HCT116 (cell line): ENCODE data around the gene MRPL39. TPM values are rescaled to one million over a fixed set of nuclear protein-coding genes. Genes with fewer than 3 reads are reported as not detected.

Source experiments
- ATAC-seq: fragments of 200-7000 bp; cut with Tn5 transposase; 2 replicates; pipeline ENCODE4 v1.9.1; 2020; ENCODE audit warnings: mild to moderate bottlenecking, moderate library complexity
- BruUV-seq: library from RNA; stranded (reverse); fragments of 400-500 nt; replicated peaks from 2 replicates; lab custom pipeline; 2021; lab: Mats Ljungman, UMichigan
- CTCF ChIA-PET: fragments of 300-600 bp; sonication (Branson Sonifier 250); formaldehyde crosslinking; loops from one replicate; lab custom pipeline; 2021; ENCODE audit warnings: antibody characterized with exemption; lab: Charles Lee
- POLR2A ChIA-PET: fragments of 300-600, 350-600 bp; sonication (Branson Sonifier 250); formaldehyde crosslinking; loops from one replicate; lab custom pipeline; 2021; ENCODE audit warnings: antibody characterized with exemption; lab: Charles Lee
- RAD21 ChIA-PET, 2 experiments: fragments of 300-600 bp; sonication (Branson Sonifier 250); formaldehyde crosslinking; loops; one replicate each; lab custom pipeline; 2023; ENCODE audit warnings: low total read pairs in 2 of 2; ENCODE audit not compliant: uncharacterized antibody in 2 of 2, unreplicated experiment in 2 of 2, low non-redundant PET in 1 of 2; lab: Charles Lee
- DNase-seq: peaks from one replicate; pipeline ENCODE4 v3.0.0-alpha.2; 2010; ENCODE audit warnings: low read depth, low spot score
- H2AFZ ChIP-seq: fragments of 200-600 bp; shearing (Covaris generic), sonication (generic); 2 replicates; pipeline ENCODE4 v1.6.1; 2017; ENCODE audit warnings: low read depth, mixed run types, mixed read lengths, antibody characterized with exemption, low read length; ENCODE audit not compliant: poor library complexity, severe bottlenecking
- H3K27ac ChIP-seq: 2 replicates; pipeline ENCODE4 v1.5.1; 2012; ENCODE audit warnings: low read depth, low read length
- H3K27me3 ChIP-seq: fragments of 200-600 bp; sonication (generic); 2 replicates; pipeline ENCODE4 v1.6.1; 2016; ENCODE audit warnings: mixed run types, low read length, mixed read lengths; ENCODE audit not compliant: insufficient read depth
- H3K36me3 ChIP-seq, 2 experiments: fragments of 200-500 bp in 1 of 2; fragments of 200-600 bp in 1 of 2; sonication (Bioruptor generic) in 1 of 2; sonication (generic) in 1 of 2; 2 replicates each; pipeline versions ENCODE4 v1.5.1 to v1.6.1; 2014 to 2016; ENCODE audit warnings: low read length in 2 of 2, inconsistent platforms in 1 of 2, mixed read lengths in 1 of 2, mixed run types in 1 of 2; ENCODE audit not compliant: insufficient read depth in 2 of 2, control insufficient read depth in 1 of 2
- H3K4me1 ChIP-seq, 2 experiments: fragments of 200-600 bp in 1 of 2; sonication (generic) in 1 of 2; 2 replicates each; pipeline versions ENCODE4 v1.5.1 to v1.6.1; 2012 to 2017; ENCODE audit warnings: low read length in 2 of 2, inconsistent platforms in 1 of 2, mild to moderate bottlenecking in 1 of 2, mixed read lengths in 1 of 2, mixed run types in 1 of 2, moderate library complexity in 1 of 2; ENCODE audit not compliant: insufficient read depth in 2 of 2, control insufficient read depth in 1 of 2
- H3K4me2 ChIP-seq: fragments of 200-600 bp; sonication (generic); 2 replicates; pipeline ENCODE4 v1.6.1; 2017; ENCODE audit warnings: mixed run types, low read length, mixed read lengths
- H3K4me3 ChIP-seq, 2 experiments: fragments of 200-600 bp in 1 of 2; sonication (generic) in 1 of 2; replicated peaks in 1 of 2; 2 replicates each; pipeline ENCODE4 v1.5.1; 2011 to 2016; ENCODE audit warnings: low read length in 2 of 2, control low read depth in 1 of 2, low read depth in 1 of 2, mild to moderate bottlenecking in 1 of 2, mixed read lengths in 1 of 2, mixed run types in 1 of 2
- H3K79me2 ChIP-seq: fragments of 200-600 bp; sonication (generic); 2 replicates; pipeline ENCODE4 v1.6.1; 2017; ENCODE audit warnings: mild to moderate bottlenecking, mixed run types, low read length, moderate library complexity, mixed read lengths; ENCODE audit not compliant: insufficient read depth
- H3K9ac ChIP-seq: fragments of 200-600 bp; sonication (generic); 2 replicates; pipeline ENCODE4 v1.6.1; 2016; ENCODE audit warnings: low read length, mixed read lengths
- H3K9me2 ChIP-seq: fragments of 200-600 bp; sonication (generic), shearing (Covaris generic); 2 replicates; pipeline ENCODE4 v1.6.1; 2017; ENCODE audit warnings: mixed run types, mild to moderate bottlenecking, moderate library complexity; ENCODE audit not compliant: insufficient read depth
- H3K9me3 ChIP-seq, 2 experiments: fragments of 200-500 bp in 1 of 2; fragments of 200-600 bp in 1 of 2; sonication (Bioruptor generic) in 1 of 2; sonication (generic) in 1 of 2; 2 replicates each; pipeline ENCODE4 v1.6.1; 2014 to 2017; ENCODE audit warnings: low read length in 2 of 2, mixed read lengths in 2 of 2, inconsistent platforms in 1 of 2, low read depth in 1 of 2, mild to moderate bottlenecking in 1 of 2, mixed run types in 1 of 2, moderate library complexity in 1 of 2; ENCODE audit not compliant: control insufficient read depth in 1 of 2, insufficient read depth in 1 of 2
- H4K20me1 ChIP-seq: fragments of 200-600 bp; sonication (generic), shearing (Covaris generic); 2 replicates; pipeline ENCODE4 v1.6.1; 2017; ENCODE audit warnings: mixed run types, mild to moderate bottlenecking, moderate library complexity; ENCODE audit not compliant: insufficient read depth
- ATF3 ChIP-seq: IDR thresholded peaks from 2 replicates; pipeline ENCODE4 v1.6.1; 2012
- ELF1 ChIP-seq: IDR thresholded peaks from 2 replicates; pipeline ENCODE4 v1.6.1; 2012; ENCODE audit warnings: low read depth, borderline replicate concordance
- EZH2 ChIP-seq: fragments of 200-600 bp; sonication (generic); IDR thresholded peaks from 2 replicates; pipeline ENCODE4 v1.6.1; 2017; ENCODE audit warnings: antibody characterized with exemption, mixed run types
- EZH2phosphoT487 ChIP-seq: fragments of 200-600 bp; IDR thresholded peaks from 2 replicates; pipeline ENCODE4 v1.6.1; 2018; ENCODE audit warnings: antibody characterized with exemption, borderline replicate concordance
- MAX ChIP-seq: IDR thresholded peaks from 2 replicates; pipeline ENCODE4 v1.6.1; 2012
- POLR2A ChIP-seq: IDR thresholded peaks from 2 replicates; pipeline ENCODE4 v1.7.0; 2011; ENCODE audit warnings: borderline replicate concordance; ENCODE audit not compliant: insufficient read depth, insufficient read length; ENCODE audit errors: extremely low read depth
- POLR2AphosphoS5 ChIP-seq: IDR thresholded peaks from 2 replicates; pipeline ENCODE4 v1.6.1; 2011; ENCODE audit warnings: mild to moderate bottlenecking, low read depth, low read length, moderate library complexity
- REST ChIP-seq: IDR thresholded peaks from 2 replicates; pipeline ENCODE4 v1.6.1; 2012; ENCODE audit warnings: low read depth
- SRF ChIP-seq: IDR thresholded peaks from 2 replicates; pipeline ENCODE4 v1.6.1; 2012; ENCODE audit warnings: low read depth
- TCF7L2 ChIP-seq: IDR thresholded peaks from 2 replicates; pipeline ENCODE4 v1.7.0; 2011; ENCODE audit warnings: borderline replicate concordance, inconsistent platforms; ENCODE audit not compliant: insufficient read depth, insufficient read length; ENCODE audit errors: extremely low read depth
- YY1 ChIP-seq: IDR thresholded peaks from 2 replicates; pipeline ENCODE4 v1.6.1; 2011; ENCODE audit warnings: low read length, low read depth, moderate library complexity, mild to moderate bottlenecking; ENCODE audit not compliant: insufficient replicate concordance; ENCODE audit errors: extremely low read depth
- ZBTB33 ChIP-seq: IDR thresholded peaks from 2 replicates; pipeline ENCODE4 v1.6.1; 2011; ENCODE audit warnings: mild to moderate bottlenecking, low read length, moderate library complexity; ENCODE audit not compliant: insufficient replicate concordance; ENCODE audit errors: extremely low read depth
- ZNF274 ChIP-seq: fragments of 200-500 bp; sonication (Bioruptor generic); IDR thresholded peaks from 2 replicates; pipeline ENCODE4 v1.6.1; 2014; ENCODE audit warnings: mild to moderate bottlenecking, low read depth, low read length, inconsistent platforms
- intact Hi-C: fragments of 100-400 bp; cut with micrococcal nuclease; formaldehyde crosslinking; loops from 2 replicates; pipeline ENCODE4 v1.10.0; 2022
- total RNA-seq: library from RNA; stranded (reverse); gene quantifications from one replicate; pipeline ENCODE4 v1.2.1, GENCODE V29; 2021; ENCODE audit not compliant: unreplicated experiment

Gene MRPL39
- total RNA-seq, 1 experiment from 2014 or later: 41.1 TPM

- no peak for DNase-seq
- no peak overlapping the region for H3K9ac ChIP-seq
- no peaks in the 10 kb centered on the region; a peak in 1 of 4 replicates for H3K36me3 ChIP-seq
- no peaks in the 10 kb centered on the region for H3K9me2 ChIP-seq
- no peak overlapping the region for H3K4me3 ChIP-seq
- ChIA-PET RAD21 (no interaction called here), POLR2A (no interaction called here)
- intact Hi-C loops: no loop called here
- no peaks in the 10 kb centered on the region for H3K9me3 ChIP-seq
- BruUV-seq: no TSS peak
- H3K4me1 ChIP-seq: peaks cover 4 to 10% of the 10 kb centered on the region in 2 experiments; a peak in 3 of 4 replicates
- H4K20me1 ChIP-seq: no peaks in the 10 kb centered on the region
- H3K79me2 ChIP-seq: no peaks in the 10 kb centered on the region
- H3K27me3 ChIP-seq: no peaks in the 10 kb centered on the region
- no peak for TF ChIP-seq EZH2phosphoT487
- no peak for TF ChIP-seq POLR2A
- TF ChIP-seq ELF1: no peak
- no peak for TF ChIP-seq YY1
- no peak for TF ChIP-seq ZNF274
- TF ChIP-seq MAX: no peak
- no peak for TF ChIP-seq REST
- TF ChIP-seq ZBTB33: no peak
- TF ChIP-seq POLR2AphosphoS5: no peak
- no peak for TF ChIP-seq ATF3
- no peak for TF ChIP-seq TCF7L2
- TF ChIP-seq SRF: no peak
- no peak for TF ChIP-seq EZH2
- TF ChIP-seq, all 23 proteins: peak for 0
- ATAC-seq: no peak
- CTCF ChIA-PET: no interaction called here
- H3K4me2 ChIP-seq: no peak overlapping the region
- no peak overlapping the region for H2AFZ ChIP-seq
- no peak overlapping the region for H3K27ac ChIP-seq
Observed at GRCh38 chr21:25569711-25570110, 37.6 kb downstream of the MRPL39 start.
